GM20431 (cell line): ENCODE measurements around the gene USH1C.

Source experiments
- in situ Hi-C: fragments of 300-500 bp; cut with MseI, MboI; formaldehyde crosslinking; loops from one replicate; pipeline ENCODE4 v1.15.0; 2020; ENCODE audit warnings: low sequenced_read_pairs; ENCODE audit not compliant: unreplicated experiment

Gene USH1C

GRCh38 chr11:17550450-17551346, 6.5 kb upstream of the USH1C start:
- in situ Hi-C loops: no loop called here

DNA sequence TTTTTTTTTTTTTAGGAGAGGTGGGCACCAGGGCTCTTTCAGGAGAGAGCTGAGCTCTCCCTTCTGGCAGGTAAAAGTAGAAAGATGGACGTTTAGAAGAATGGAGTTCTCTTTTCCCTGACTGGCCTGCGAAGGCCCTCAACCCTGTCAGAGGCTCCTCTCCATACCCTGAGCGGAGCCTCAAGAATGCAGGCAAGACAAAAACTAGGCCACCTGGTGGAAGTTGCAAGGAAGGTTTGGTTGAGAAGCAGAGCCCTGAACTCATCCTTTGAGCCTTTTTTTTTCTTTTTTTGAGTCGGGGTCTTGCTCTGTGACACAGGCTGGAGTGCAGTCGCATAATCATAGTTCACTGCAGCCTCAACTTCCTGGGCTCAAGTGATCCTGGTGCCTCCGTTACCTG, 4.2 kb upstream of the USH1C start:
- in situ Hi-C loops: no loop called here

DNA sequence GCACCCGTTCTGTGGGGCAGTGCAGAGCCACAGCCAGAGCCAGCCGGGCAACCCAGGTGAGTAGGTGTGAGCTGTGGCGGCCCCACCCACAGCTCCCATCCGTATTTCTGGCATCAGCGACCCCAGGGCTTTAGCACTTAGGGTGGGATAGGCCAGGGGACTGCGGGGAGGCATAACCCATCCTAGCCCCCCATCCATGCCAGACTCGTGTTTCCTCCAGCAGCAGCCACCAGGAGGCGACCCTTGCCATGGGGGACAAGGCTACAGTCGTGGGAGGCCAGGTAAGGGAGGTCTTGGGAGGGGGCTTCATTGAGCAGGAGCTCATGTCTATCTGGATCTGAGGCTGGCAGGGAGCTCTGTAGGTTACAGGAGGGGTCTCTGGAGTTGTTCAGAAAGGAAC, 3.7 kb upstream of the USH1C start:
- in situ Hi-C loops: no loop called here

- in situ Hi-C loops: no loop called here
Observed at GRCh38 chr11:17547051-17547577, 2.9 kb upstream of the USH1C start, which contains the start of gene OTOG. OTOG (plus strand) TSS chr11:17547259; CDS start chr11:17547373, 114 bp downstream.

DNA sequence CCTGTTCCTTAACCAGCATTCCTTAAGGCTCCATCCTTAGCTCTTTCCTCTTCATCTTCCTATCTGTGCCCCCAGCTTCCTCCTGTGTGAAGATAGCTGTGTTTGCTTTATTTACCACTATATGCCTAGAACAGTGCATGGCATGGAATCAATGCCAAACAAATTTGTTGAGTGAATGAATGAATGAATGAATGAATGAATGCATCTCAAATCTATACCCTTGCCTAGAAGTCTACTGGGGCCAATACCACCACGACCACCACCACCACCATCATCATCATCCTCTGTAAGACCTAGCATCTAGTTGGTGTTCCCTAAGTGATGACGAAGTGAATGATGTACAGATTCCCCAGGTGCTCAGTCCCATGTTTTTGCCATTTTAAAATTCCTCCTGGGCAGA, 2.0 kb upstream of the USH1C start:
- in situ Hi-C loops: no loop called here

GRCh38 chr11:17543574-17544180, 539 bp downstream of the USH1C start:
- in situ Hi-C loops: no loop called here

DNA sequence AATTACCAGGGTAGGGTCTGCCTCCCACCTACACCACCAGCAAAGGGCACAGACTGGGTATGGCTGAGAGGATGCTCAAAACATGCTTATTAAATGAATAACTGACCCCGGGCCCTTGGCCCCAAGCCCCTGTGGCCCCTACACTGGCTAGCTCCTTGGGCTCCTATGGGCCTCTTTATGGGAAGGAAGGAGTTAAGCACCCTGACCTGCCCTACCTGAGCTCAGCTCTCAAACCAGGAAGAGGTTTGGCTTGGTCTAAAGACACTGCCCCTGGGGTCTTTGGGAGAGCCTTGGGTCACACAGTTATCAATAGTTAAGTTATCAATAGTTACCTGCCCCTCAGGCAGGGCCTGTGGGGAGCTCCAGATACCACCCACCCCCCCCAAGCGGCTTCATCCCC, 1.2 kb downstream of the USH1C start:
- in situ Hi-C loops: no loop called here

DNA sequence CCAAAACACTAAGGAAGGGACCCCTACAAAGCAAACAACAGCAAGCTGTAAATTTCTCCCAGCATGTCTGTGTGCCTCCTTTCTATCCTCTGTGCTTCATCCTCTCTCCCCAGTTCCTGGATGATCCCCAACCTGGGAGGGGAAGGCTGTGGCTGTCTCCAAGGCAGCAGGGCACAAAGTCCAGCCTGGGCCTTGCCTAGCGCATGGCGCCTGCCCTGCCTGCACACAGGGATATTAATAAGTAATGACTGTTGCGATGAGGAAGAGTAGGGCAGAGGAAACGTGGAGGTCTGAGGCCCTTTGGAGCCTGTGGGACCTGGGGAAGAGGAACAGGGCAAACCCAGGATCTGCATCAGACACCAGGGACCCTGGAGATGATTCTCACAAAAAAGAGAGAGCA, 2.0 kb downstream of the USH1C start:
- in situ Hi-C loops: no loop called here

DNA sequence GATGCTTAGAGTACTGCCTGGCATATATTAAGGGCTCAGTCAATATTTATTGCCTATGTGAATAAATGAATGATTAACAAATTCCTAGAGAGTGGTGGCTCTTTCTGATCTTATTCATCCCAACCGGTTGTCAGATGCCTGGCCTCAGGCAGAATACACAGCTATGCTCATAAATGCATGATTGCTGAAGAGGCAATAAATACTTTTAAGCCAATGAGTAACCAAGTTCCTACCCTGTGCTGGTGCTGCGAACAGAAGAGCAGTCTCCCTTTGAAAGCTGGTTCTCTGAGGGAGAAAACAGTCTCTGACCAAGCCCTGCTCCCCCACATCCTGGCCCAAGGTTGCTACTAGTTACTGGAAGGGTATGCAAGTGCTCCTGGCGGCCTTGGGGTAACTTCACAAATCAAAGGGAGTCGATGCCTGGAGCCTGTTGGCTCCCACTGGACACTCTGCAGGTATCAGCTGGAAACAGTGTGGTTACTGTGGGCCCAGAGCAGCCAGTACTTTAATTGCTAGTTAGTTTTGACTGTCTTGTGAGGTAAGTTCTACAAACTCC, 2.8 kb downstream of the USH1C start:
- in situ Hi-C loops: no loop called here

- in situ Hi-C loops: no loop called here
Observed at GRCh38 chr11:17540807-17541206, 3.4 kb downstream of the USH1C start.

GRCh38 chr11:17538731-17539130, 5.5 kb downstream of the USH1C start:
- in situ Hi-C loops: no loop called here

- in situ Hi-C loops: no loop called here
Observed at GRCh38 chr11:17538054-17538453, 6.2 kb downstream of the USH1C start.

- in situ Hi-C loops: no loop called here
Observed at GRCh38 chr11:17537261-17537660, 7.0 kb downstream of the USH1C start.

GRCh38 chr11:17535488-17535887, 8.7 kb downstream of the USH1C start:
- in situ Hi-C loops: no loop called here

DNA sequence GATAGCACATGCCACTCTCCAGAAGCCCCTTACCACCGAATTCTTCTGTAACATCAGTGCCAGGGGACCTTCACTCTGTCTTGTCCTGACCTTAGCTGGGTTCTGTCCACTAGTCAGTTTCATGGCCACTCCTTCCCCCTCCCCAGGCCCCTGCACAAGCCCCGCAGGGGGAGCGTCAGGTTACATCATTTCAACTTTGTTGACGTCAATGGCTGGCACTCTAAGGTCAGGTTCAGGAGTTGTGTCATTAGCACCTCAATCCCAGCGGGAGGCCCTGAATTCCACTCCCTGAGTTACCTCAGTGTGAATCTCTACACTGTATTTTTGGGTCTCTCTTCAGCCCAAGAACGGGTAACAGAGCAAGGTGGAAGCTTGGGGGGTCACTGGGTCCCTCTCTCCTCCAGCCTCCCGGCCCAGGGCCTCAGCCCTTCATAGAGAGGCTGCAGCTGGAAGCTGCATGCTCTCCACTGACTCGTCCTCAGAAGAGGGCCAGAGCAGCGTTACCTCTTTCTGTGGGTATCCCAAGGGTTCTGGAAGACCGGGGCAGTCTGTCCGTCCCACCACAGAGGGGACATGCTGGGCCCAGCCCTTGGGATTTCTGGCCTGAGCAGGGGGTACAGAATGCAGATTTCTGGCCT, 10.3 kb downstream of the USH1C start:
- in situ Hi-C loops: no loop called here

DNA sequence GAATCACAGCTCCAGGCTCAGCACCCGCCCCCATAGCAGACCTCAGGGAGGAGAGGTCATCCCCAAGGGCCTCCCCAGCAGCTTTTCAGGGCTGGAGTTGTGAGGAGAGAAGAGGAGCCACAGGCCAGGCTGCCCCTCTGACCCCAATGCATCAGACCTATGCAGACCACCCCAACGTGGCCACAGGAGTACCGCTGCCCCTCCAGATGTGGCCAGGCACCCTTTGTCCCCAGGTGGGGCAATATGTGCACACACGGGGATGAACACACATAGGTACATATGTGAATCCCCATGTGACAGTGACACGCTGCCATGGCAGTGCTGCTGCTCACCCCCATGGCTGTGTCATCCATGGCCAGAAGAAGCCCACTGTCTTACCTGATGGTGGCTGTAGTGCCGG, 10.9 kb downstream of the USH1C start:
- in situ Hi-C loops: no loop called here

DNA sequence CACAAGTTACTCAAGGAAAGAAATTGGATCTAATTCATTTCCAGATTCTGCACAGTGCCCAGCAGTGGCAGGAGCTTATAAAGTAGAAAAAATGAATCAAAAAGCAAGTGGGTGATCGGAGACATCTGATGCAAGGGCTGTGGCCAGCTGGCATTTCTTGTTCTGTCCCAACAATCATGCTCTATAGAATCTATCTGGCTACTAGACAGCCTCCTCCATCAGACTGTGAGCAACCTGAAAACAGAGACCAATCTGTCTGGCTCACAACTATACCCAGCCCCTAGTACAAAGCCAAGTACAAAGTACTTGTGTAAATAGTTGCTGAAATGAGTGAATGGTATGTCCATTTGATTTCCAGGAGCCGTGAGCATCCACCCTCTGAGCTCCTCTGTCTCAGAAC, 11.4 kb downstream of the USH1C start:
- in situ Hi-C loops: no loop called here

- in situ Hi-C loops: no loop called here
Observed at GRCh38 chr11:17531636-17532113, 12.5 kb downstream of the USH1C start.

- in situ Hi-C loops: no loop called here
Observed at GRCh38 chr11:17531071-17531600, 13.1 kb downstream of the USH1C start.

GRCh38 chr11:17529844-17530185, 14.4 kb downstream of the USH1C start:
- in situ Hi-C loops: no loop called here
